Left renal pelvis (tissue), 4 donors: ENCODE data around the gene HS2ST1. TPM values are rescaled to one million over a fixed set of nuclear protein-coding genes. Genes with fewer than 3 reads are reported as not detected.
"Not testable (repeated sequence)": the region's sequence is repeated elsewhere in the genome, so short reads cannot be mapped to it uniquely, and the experiment has no call there.

ENCODE experiments used
- DNase-seq, 4 donors: peaks; one replicate each; pipeline ENCODE4 v3.0.0-alpha.2; 2013; ENCODE audit warnings: low read depth in 4 of 4, low spot score in 3 of 4
- polyA plus RNA-seq, 4 donors: library from polyadenylated mRNA; unstranded; fragments of 120-200 nt; gene quantifications; one replicate each; pipeline ENCODE4 v1.2.1, GENCODE V29; 2013; ENCODE audit not compliant: insufficient read length in 4 of 4

Gene HS2ST1
- polyA plus RNA-seq = 10 to 100 TPM; 39.1 to 54.3 (median 48.1) TPM

DNA sequence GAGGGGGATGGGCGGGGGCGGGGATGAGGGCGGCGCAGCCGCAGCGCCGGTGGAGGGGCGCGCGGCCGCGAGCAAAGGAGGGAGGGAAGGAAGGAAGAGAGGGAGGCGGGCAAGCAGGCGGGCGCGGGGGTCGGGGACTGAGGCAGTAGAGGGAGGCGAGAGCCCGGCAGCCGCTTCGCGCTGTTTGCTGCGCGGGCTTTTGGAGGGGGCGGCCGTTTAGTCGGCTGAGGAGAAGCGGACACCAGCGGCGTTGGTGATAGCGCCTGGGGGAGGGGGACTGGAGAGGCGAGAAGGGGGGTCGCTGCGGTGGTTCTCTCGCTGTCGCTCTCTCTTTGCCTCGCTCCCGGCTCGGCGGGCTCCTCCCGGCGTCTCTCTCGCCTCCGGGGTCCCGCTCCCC, at the start of gene HS2ST1:
Gene HS2ST1 (plus strand): TSS at position 35 of the 397 bp plus-strand sequence.
- no peak for DNase-seq

GRCh38 chr1:86865973-86866637, 48.3 kb upstream of the HS2ST1 start:
- no peak for DNase-seq

- DNase-seq = no peak
Observed at GRCh38 chr1:86866665-86867064, 47.8 kb upstream of the HS2ST1 start.

DNA sequence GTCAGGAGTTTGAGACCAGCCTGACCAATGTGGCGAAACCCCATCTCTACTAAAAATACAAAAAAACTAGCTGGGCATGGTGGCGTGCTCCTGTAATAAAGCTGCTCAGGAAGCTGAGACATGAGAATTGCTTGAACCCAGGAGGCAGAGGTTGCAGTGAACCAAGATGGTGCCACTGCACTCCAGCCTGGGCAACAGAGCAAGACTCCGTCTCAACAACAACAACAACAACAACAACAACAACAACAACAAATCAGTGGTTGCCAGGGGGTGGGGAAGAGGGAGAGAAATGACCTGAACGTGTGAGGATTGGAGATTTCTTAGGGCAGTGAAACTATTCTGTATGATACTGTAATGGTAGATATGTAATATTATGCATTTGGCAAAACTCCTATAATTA, 47.2 kb upstream of the HS2ST1 start:
- DNase-seq = not testable (repeated sequence)

- no peak for DNase-seq
Observed at GRCh38 chr1:86868477-86868876, 46.0 kb upstream of the HS2ST1 start.

DNA sequence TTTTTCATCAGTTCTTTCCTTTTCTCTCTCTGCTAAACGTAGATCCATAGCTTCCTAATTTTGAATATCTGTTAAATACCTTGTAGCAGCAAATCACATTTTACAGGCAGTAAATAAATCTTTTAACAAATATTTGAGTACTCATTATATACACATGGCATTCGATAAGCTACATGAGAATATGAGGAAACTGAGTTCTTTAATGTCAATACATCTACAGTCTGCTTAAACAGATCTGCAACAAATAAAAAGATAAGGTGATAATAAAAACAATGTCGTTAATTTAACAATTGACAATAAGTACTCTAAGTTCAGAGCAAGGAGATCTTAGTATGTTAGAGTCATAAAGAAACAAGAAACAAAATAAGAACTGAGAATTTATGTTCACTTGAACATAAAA, 43.4 kb upstream of the HS2ST1 start:
- no peak for DNase-seq

GRCh38 chr1:86872086-86872485, 42.3 kb upstream of the HS2ST1 start:
- no peak for DNase-seq

- no peak for DNase-seq
Observed at GRCh38 chr1:86875722-86876121, 38.7 kb upstream of the HS2ST1 start.

- DNase-seq = no peak
Observed at GRCh38 chr1:86887479-86888162, 26.8 kb upstream of the HS2ST1 start.

DNA sequence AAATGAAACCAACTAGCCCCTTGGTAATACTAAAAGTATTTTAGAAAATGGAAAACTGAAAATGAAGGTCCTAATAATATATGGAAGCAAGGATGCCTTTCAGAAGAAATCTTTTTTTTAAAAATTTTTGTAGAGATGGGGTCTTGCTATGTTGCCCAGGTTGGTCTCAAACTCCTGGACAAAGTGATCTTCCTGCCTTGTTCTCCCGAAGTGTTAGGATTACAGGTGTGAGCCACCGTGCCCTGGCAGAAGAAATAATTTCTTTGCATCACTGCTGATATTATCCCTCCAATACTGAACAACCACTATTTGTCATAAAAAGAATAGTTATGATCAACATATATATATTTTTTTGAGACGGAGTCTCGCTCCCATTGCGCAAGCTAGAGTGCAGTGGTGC, 26.1 kb upstream of the HS2ST1 start:
- no peak for DNase-seq

DNA sequence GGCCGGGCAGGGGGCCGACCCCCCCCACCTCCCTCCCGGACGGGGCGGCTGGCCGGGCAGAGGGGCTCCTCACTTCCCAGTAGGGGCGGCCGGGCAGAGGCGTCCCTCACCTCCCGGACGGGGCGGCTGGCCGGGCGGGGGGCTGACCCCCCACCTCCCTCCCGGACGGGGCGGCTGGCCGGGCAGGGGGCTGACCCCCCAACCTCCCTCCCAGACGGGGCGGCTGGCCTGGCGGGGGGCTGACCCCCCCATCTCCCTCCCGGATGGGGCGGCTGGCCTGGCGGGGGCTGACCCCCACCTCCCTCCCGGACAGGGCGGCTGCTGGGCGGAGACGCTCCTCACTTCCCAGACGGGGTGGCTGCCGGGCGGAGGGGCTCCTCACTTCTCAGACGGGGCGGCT, 15.0 kb upstream of the HS2ST1 start:
- DNase-seq = not testable (repeated sequence)

DNA sequence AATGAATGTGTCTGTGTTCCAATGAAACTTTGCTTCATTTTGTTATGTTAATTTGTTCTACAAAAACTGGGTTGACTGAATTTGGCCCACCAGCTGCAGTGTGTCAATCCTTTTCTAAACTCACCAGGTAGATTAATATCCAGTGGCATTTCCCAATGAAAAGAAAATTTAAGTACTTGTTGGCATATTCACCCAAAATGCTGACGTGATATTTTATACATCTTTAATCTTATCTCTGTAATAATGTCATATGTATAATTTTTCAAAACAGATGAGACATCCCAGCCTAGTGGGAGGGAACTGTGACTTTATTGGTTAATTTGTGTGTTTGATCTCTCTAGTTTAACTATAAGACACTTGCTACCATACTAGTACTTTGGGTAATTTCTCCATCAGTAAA, 8.6 kb upstream of the HS2ST1 start:
- DNase-seq = no peak

- no peak for DNase-seq
Observed at GRCh38 chr1:86906419-86906818, 8.0 kb upstream of the HS2ST1 start.

GRCh38 chr1:86912281-86912900, 2.0 kb upstream of the HS2ST1 start:
- DNase-seq = no peak

- peak in 1 of 4 donors; percentile 39 for DNase-seq
Observed at GRCh38 chr1:86913399-86913895, 988 bp upstream of the HS2ST1 start.

DNA sequence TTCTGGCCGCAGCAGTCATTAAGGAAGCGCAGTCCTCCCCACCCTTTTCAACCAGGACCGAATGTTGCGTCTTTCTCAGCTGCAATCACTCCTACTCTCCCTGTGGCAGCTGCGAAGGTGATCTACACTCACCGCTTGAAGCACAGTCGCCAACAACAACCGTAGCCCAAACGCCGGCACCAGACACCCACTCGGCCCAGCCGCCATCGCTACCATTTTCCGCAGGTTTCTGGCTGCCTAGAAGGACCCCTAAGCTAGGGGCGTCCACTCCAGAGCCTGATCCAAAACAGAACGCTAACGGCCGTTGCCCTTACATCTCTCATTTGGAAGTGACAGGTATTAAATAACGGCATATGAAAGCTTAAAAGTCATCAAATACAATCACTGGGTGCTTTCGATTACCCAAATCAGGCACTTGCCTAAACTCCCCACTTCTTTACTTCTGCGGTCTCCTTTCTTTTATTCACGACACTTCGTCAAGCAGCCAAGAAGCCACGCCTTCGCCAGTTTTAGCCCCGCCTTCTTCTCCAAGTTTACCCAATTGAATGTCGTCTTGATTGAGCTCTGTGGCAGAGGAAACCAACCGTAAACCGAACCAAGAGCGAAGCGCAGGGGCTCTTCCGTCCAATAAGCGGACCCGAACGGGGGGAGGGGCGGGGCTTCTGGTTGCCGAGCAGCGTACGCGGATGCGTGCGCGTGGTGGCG, 387 bp upstream of the HS2ST1 start, which contains the start of gene SELENOF:
Gene SELENOF (minus strand): TSS at position 231 of the 705 bp plus-strand sequence. CDS start 15 bp downstream, at position 216.
- DNase-seq = peak; percentile 99 to 100 (median 100)

- DNase-seq = peak in 3 of 4 donors; percentile 40 to 48 (median 41)
Observed at GRCh38 chr1:86914998-86915736, 732 bp downstream of the HS2ST1 start.

GRCh38 chr1:86915737-86916235, 1.4 kb downstream of the HS2ST1 start:
- DNase-seq = no peak

DNA sequence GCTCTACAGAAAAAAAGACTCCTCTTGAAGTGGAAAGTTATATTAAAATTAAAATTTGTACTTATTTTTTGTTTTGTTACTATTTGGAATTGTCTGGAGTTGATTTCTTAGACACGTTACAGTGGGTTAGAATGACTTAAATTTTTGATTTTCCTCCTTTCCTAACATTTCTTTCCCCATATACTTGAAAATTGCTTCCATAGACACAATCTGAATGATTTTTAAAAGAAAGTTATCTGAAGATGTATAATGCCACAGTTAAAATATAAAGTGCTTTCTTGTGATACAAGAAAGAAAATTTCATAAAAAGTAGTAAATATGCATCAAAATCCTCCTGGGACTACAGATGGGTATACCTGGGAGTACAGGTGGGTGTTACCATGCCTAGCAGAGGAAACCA, 2.3 kb downstream of the HS2ST1 start:
- no peak for DNase-seq

GRCh38 chr1:86922445-86922844, 8.0 kb downstream of the HS2ST1 start:
- DNase-seq = no peak
